ENCODE measurements around the gene NRAS. TPM values are rescaled to one million over a fixed set of nuclear protein-coding genes. Genes with fewer than 3 reads are reported as not detected.

The NRAS gene
- total RNA-seq, 1 experiment from 2014 or later: 48.0 TPM

DNA sequence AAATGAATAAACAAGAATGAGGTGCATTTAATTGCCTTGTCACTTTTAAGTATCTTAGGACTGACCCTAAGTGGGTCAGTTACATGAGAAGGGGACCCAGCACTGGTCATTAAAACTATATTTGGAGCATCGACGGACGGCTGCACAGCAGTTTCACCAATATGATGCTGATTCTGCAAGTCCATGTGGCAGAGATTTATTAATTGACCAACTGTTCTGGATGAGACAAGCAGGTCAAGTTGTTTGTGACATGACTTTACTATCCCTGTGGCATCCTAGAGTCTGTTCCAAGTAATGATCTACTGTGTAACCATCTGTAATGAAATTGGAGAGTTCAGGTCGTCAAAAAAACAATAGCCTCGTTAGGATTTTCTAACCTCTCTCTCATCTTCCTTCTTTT, 30.7 kb downstream of the NRAS start:
- CTCF ChIA-PET: no interaction called here
- H3K4me1 ChIP-seq (ENCODE audit: control insufficient read depth in 1 of 2, insufficient read depth in 2 of 2, low read length in 2 of 2): no peaks in the 10 kb centered on the region
- no TSS peak for BruUV-seq (replicated peaks)
- no peaks in the 10 kb centered on the region for H3K36me3 ChIP-seq (ENCODE audit: control insufficient read depth in 1 of 2, insufficient read depth in 2 of 2, low read length in 2 of 2)
- RAD21 ChIA-PET (ENCODE audit: low non-redundant PET in 1 of 2, low total read pairs in 2 of 2, uncharacterized antibody in 2 of 2, unreplicated experiment in 2 of 2): no interaction called here
- POLR2A ChIA-PET: no interaction called here
- no peaks in the 10 kb centered on the region for H4K20me1 ChIP-seq (ENCODE audit: insufficient read depth)
- intact Hi-C loops (cut with micrococcal nuclease): no loop called here
- H3K4me3 ChIP-seq (replicated peaks in 1 of 2; ENCODE audit: low read depth in 1 of 2, low read length in 2 of 2): no peak overlapping the region
- H3K79me2 ChIP-seq (ENCODE audit: insufficient read depth, low read length): no peaks in the 10 kb centered on the region
- H3K4me2 ChIP-seq (ENCODE audit: low read length): no peak overlapping the region
- H3K9ac ChIP-seq (ENCODE audit: low read length): no peak overlapping the region
- H3K9me3 ChIP-seq (ENCODE audit: control insufficient read depth in 1 of 2, insufficient read depth in 1 of 2, low read depth in 1 of 2, low read length in 2 of 2): no peaks in the 10 kb centered on the region
- DNase-seq (ENCODE audit: low read depth, low spot score): no peak
- no peak for ATAC-seq
- H2AFZ ChIP-seq (ENCODE audit: low read depth, low read length, poor library complexity, severe bottlenecking): no peak overlapping the region
- H3K9me2 ChIP-seq (ENCODE audit: insufficient read depth): no peaks in the 10 kb centered on the region
- H3K27ac ChIP-seq (ENCODE audit: low read depth, low read length): no peak overlapping the region
- peaks cover 11% of the 10 kb centered on the region; the same call in 1 of the 2 replicates for H3K27me3 ChIP-seq (ENCODE audit: insufficient read depth, low read length)
- TF ChIP-seq SIN3A (IDR thresholded peaks at IDR 0.05; ENCODE audit: low read depth) (no peak), SP1 (IDR thresholded peaks at IDR 0.05; ENCODE audit: low read depth) (no peak), EGR1 (IDR thresholded peaks at IDR 0.05; ENCODE audit: low read depth) (no peak), YY1 (IDR thresholded peaks at IDR 0.05; ENCODE audit: extremely low read depth, insufficient replicate concordance, low read depth, low read length) (no peak), CBX3 (IDR thresholded peaks at IDR 0.05; ENCODE audit: low read depth) (no peak), ZNF274 (IDR thresholded peaks at IDR 0.05; ENCODE audit: low read depth, low read length) (no peak), ZFX (IDR thresholded peaks at IDR 0.05) (no peak), POLR2A (IDR thresholded peaks at IDR 0.05; ENCODE audit: borderline replicate concordance, extremely low read depth, insufficient read depth, insufficient read length) (no peak), REST (IDR thresholded peaks at IDR 0.05; ENCODE audit: low read depth) (no peak), JUND (IDR thresholded peaks at IDR 0.05) (no peak), SRF (IDR thresholded peaks at IDR 0.05; ENCODE audit: low read depth) (no peak)
- TF ChIP-seq, protein P1, sequence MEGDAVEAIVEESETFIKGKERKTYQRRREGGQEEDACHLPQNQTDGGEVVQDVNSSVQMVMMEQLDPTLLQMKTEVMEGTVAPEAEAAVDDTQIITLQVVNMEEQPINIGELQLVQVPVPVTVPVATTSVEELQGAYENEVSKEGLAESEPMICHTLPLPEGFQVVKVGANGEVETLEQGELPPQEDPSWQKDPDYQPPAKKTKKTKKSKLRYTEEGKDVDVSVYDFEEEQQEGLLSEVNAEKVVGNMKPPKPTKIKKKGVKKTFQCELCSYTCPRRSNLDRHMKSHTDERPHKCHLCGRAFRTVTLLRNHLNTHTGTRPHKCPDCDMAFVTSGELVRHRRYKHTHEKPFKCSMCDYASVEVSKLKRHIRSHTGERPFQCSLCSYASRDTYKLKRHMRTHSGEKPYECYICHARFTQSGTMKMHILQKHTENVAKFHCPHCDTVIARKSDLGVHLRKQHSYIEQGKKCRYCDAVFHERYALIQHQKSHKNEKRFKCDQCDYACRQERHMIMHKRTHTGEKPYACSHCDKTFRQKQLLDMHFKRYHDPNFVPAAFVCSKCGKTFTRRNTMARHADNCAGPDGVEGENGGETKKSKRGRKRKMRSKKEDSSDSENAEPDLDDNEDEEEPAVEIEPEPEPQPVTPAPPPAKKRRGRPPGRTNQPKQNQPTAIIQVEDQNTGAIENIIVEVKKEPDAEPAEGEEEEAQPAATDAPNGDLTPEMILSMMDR (IDR thresholded peaks at IDR 0.05 in 2 of 3, conservative IDR thresholded peaks at IDR 0.05 in 1 of 3; ENCODE audit: borderline replicate concordance in 1 of 3, insufficient read depth in 1 of 3, low read depth in 2 of 3, low read length in 2 of 3): no peak
